GM12801 (cell line): ENCODE results near the gene IP6K2.

Experiments
- CTCF ChIP-seq: IDR thresholded peaks from one replicate; pipeline ENCODE4 v1.5.1; 2011; ENCODE audit warnings: control low read depth; ENCODE audit not compliant: insufficient read length; ENCODE audit errors: extremely low read depth

IP6K2 gene

DNA sequence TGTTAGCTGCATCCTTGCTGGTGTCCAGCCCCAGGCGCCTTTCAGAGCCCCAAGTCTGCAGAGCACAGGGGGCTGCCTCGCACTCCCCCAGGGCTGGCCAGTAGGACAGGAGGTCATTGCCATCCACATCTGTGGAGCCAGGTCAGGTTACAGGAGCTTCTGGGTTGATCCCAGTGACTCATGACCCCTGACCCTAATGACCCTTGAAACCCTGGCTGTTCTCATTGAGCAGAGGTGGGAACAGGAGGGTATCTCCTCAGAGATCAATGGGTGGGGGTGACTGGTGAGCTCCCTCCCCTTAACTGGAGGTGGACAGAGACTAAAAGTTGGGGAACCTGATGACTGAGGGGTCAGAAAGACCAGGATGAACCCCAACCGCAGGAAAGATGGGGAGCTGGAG is 75.6 kb downstream of the IP6K2 start:
- TF ChIP-seq CTCF = no peak

GRCh38 chr3:48639944-48640606 is 76.9 kb downstream of the IP6K2 start:
- TF ChIP-seq CTCF = no peak
